AML-193 (cell line): ENCODE measurements around the gene FYB1.

Experiments
- DNase-seq, 2 experiments: peaks; one replicate each; lab custom pipeline; 2025; lab: John Stamatoyannopoulos, UW

The FYB1 gene

DNA sequence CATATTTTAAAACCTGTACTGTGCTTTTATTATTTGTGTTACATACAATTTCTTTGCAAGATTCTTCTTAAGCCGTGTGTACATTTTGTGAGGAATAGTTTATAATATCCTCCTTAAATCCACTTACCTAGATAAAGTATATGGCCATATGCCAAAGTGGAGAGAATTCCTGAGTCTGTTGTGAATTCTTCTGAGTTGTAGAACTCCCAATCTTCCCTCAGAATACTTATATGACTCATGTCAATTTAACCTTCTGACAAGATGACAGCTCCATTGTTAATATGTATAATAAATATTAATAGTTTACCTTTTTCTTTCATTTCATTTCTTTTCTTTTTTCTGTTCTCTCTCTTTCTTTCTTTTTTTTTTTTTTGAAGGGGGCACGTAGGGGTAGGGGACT lies 139.2 kb downstream of the FYB1 start:
- DNase-seq: no peak

DNA sequence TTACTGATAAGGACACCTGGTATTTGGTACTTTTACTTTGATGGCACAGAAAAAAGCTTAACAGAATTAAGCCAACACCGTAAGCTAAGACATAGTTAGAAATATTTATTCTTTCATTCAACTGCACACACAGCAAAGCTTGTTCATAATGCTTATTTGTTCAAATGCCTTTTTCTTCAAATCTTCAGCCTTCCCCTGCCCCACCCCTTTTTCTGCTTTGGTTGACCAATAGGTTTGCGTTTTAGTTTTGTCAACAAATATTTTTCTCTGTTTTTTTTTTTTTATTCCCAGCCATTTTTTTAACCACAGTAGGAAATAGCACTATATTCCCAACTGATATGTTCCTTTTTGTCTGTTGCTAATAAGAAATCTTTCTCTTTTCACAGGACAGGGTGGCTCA lies 140.2 kb downstream of the FYB1 start:
- no peak for DNase-seq

DNA sequence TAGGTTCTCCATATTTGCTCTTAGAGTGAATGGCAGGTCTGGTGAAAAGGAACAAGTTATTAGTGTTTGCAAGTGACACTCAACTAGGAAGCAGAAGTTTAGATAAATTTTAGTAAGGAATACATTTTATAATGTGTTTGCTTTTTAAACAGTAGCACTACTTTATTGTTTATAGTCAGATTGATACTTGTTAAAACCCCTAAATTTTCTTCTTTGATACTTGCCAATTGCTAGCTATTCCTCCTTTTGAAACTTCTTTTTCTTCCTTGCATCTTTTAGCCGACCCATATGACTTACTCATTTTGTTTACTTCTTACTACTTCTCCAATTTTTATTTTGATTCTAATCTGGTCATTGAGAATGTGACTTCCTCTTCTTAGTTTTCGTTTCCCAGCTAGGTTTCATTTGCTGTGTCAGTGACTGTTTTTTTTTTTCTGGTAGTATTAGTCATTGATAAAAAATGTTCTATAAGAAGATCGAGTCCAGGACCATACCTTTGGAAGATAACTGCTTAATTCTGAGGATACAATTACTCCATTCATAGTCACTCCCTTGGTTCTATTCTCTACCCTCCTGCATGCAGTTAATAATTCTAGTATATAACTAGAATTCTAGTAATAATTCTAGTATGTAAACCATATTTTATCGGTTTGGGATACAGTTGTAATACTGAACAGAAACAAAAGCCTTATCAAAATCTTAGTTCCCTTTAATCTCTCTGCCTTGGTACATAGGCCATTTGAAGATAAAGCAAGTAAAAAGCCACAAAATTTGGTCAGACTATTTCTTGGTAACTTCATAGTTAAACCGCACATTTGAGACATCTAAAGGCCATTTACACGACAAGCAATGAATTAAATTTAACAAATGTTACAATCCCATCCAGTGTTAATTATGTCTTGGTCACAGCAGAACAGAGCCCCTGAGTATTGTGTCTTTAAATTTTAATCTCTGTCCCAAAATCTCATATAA lies 142.3 kb downstream of the FYB1 start:
- peak; percentile 81 to 84 for DNase-seq

DNA sequence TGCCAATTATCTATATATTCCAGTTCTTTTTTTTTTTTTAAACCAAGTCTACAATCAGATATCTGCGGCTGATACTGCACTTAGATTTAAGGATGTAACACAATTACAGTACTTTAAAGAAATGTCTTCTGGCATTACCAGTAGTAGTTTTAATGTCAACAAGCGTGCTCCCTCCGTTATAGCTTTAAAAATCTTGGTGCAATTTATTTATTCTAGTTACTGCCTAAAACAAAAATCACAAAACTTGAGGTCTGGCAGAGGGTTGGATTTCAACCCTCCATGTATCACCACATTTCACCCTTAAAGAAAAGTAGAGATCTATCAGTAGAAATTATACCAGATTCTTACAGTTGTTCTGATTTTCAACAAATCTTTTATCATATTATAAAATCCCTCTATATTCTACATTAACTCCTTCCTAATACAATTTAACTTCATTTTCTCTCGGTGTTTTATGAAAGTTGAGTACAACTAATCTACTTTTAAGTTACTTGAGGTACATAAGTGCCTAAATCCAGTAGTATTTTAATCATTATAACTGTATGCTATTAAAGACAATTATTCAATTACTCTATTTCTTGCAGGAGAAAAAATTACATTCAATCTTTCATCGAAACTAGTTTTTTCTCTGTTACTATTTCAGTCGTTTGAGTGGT lies 143.1 kb downstream of the FYB1 start:
- no peak for DNase-seq

DNA sequence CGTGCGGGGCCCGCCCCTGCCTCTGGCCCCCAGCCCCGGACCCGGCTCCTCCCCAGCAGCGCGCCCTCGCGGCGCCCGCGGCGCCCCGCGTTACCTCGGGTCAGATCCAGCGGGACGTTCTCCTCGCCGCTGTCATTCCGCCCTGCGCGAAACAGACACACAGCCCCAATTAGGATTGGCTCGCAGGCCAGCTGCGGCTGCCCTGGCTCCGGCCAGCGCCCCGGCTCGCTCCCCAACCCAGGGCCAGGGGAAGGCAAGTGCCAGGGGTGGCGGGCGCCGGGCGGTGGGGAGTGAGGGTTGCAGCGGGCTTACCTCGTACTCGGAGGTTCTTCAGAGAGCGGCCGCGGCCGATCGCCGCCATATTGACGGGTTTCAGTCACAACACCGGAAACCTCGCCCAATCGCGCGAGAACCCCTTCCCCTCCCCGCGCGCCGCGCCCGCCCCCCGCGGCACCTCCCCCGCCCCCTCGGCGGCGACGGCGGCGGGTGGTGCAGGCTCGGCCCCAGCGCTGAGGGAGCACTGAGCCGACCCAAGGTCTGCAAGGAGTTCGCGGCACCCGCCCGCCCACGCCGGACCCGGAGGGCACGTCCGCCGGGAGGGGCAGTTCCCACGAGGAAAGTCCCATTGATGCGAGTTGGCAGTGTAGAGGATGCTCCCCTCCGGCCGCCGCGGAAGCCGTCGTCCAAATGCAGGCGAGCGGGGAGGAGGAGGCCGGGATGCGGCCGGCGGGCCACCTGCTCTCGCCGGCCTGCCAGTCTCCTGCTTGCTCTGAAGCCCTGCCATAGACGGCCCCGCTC lies 145.1 kb downstream of the FYB1 start, which contains the start of gene RICTOR:
RICTOR (minus strand) TSS at position 383 of the 798 bp plus-strand sequence; CDS start at position 361, 22 bp downstream.
- DNase-seq: peak; percentile 63 to 64

DNA sequence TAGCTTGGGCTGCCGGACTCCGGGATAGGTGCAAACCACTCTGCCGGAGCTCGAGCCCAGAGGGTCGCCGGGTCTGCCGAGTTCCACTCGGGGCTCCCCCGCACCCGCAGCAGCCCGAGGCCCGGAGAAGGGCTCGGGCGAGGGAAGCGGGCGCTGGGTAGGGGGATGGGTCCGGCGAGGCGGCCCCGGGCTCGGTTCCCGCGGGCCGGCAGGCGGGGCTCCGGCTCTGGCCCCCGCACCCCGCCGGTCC lies 145.7 kb downstream of the FYB1 start:
- no peak for DNase-seq

DNA sequence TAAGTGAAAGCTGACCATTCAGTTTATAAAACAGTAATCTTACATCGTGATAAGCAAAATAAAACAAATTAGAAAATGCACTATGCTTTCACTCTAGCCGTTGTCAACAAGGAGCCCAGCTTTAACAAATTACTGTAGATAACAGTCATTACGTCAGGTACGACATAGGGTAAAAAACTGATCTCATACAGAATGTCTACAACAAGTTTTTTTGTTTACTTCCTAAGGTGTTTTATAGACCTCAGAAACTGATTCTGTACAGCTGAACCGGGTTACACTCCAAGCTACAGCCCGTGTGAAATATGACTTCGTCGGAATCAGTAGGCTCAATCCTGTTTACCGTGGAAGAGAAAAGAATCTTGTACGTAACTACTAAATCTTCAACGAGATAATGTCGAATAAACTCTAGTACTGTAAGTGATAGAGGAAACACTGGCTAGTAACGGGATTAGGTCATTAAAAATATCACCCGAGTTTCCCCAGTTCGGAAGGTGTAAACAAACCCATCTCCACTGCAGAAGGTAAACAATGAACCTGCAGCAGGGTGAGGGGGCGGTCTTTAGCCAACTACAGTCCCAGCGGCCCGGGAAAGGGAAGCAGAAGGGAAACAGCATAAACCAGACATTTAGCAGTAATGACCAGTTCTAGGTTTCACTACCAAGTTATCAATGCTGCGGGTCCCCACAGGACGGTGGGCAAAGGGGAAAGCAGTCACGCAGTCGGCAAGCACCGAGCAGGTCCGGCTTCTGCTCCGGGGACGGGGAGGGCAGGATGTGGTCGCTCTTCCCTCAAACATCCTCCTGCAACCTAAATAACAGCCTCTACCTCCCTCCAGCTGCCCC lies 146.2 kb downstream of the FYB1 start:
- DNase-seq: peak; percentile 66 to 71

DNA sequence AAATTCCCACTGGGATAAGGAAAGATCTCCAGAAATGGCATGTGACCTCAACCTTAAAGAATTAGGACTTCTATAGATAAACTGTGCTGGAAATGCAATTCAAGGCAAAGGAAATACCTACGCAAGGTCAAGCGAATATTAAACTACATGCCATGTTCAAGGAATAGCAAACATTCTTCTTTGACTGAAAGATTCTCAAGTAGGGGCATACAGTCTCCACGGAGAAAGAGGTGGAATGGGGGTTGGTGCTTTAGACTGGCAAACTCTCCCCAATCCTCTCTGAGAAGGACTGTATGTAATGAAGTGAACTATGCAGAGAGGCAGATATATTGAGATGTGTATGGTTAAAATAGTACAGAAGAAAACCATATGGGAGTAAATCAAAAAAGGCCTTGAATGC lies 151.3 kb downstream of the FYB1 start:
- no peak for DNase-seq

DNA sequence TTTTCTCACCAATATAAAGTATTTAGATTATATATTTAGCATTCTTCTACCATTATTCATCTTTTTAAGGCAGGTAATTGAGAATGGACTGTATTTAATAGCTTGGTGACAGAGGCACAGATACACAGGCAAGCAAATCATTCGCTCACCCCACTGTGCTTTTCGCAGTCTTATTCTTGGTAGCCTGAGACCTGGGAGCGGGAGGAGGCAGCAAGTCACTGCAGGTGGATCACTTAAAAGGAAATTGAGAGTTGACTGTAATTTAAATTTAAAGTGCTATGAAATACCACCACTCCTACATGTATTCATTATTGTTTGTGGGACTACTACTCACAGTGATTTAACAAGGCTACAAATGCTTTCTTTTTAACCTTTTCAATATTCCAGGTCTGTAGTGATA lies 154.9 kb downstream of the FYB1 start:
- DNase-seq: no peak

DNA sequence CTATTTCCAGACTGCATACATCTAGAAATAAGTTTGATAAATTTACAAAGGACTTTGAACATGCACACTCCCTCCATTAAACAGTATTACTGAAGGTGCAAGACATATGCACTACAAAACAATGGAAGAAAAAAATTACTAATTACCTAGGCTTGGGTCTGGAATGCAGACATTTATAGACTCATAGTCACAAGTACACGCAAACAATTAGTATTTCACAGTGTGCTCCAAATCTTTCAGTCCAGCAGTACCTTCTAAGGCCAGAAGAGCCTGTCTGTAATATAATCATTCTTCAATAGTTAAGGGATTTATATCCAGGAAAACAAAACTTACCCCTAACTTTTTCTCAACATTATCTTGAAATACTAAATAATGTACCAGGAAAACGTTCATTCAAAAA lies 156.3 kb downstream of the FYB1 start:
- no peak for DNase-seq

DNA sequence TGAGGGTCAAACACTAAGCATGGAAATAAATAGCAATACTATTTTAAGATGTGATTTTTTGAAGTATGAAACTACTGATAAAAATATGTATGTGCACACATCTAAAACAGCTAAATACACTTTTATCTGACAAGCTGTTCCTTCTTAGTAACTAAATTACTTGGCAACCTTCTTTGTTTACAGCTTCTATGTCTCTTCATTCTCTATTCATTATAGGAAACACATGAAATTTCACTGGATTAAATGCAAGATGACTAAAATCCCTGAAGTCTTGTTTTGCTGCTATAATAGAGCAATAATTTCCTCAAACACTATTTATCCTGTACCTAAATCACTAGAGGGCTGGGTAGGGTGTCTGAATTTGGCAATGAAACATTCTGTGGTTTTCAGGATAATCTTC lies 156.8 kb downstream of the FYB1 start:
- no peak for DNase-seq

DNA sequence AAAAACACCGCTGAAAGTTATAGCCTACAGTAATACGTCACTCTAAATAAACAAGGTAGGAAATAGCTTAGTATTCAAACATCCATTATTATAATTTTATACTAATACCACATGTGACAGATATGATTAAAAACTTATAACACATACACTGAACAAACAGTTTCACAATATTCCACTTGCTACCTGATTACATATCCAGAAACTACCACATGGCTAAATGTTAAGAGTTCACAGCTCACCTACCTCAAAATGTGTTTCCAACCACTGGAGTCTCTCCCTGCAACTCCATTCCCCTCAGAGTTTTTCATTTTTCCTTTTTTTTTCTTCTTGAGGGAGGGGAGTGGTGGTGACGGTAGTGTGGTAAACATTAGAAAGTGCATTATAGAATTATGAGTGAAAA lies 157.3 kb downstream of the FYB1 start:
- DNase-seq: no peak

DNA sequence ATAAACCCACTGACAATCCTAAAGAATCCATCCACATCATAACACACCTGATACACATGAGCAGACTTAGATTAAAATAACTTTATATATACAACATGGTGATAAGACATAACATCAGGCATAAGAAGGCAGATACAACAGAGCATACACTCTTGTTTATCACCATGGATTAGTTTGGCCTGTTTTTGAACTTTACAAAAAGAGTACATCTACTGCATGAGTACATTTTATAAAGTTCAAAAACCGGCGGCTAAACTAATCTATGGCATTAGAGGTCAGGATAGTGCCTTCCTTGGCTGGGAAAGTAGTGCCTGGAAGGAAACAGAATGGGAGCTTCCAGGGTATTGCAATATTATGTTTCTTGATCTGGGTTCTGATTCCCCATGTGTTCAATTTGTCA lies 160.3 kb downstream of the FYB1 start:
- no peak for DNase-seq

DNA sequence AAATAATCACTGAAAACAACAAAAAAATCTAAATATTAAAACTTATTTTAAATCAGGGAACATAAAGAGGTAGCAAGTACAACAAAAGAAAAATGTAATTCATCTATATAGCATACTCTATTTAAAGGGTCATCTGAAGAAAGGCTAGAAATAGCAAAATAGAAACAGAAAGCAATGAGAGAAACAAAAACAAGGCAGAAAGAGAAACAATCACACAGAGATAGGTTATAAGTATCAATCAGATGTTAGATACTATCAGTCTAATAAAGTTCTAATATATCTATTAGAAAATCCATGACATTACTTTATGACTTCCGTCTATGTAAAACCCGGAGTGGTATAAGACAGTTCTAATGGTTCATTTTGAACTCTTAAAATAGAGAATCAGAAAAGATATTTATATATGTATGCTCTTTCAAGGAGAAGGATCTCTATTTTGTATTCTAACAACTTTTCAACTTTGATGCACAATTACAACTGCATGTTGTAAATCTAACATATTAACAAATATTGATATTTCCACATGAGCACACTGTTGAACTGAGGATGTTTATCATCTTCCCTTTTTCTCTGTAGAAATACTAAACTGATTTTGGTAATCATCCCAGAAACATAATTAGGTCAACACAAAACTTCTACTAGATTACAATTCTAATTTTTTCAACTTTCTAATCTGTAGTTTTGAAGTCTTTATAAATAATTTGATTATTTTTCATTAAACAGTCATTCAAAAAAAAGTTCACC lies 161.0 kb downstream of the FYB1 start:
- DNase-seq: peak in 1 of 2 experiments; percentile 25

DNA sequence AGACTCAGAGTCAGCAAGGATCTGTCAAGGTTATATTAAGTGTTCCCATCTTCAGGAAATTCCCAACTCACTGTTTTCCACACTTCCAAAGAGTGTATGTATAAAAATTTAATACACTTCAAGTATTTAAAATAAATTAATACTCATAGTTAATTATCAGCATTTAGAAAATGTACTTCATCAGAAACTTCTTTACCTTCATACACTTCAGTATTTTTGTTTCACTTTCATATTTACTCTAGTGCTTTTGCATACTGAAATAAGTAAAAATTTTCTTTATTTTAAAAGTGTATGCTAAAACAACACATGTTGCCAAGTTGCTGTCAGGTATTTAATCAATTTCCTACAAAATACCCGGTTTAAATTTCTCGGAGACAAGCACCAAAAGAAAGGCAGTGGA lies 161.6 kb downstream of the FYB1 start:
- DNase-seq: no peak

DNA sequence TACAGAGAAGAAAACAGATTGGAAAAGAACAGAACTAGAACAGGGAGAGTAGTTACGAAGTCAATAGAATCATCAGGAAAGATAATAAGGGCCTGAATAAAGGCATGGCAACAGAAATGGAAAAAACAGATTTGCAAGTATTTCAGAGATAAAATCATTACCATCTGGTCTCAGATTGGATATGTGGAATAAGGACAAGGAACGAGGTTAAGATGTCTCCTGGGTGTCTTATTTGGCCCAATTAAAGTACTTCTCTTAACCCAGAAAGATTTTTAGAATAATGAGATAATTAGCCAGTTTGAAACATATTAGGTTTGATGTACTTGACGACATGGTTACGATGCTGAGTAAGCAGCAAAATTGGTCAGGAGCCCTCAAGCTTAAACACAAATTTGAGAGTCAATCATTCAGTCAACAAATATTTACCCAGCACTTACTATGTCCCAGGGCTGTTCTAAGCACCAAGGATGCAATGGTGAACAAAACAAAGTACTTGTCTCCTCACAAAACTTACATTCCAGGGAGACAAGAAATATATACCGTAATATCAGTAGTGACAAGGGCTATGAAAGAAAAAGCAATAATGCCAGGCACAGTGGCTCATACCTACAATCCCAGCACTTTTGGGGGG lies 163.5 kb downstream of the FYB1 start:
- DNase-seq: no peak
